ENCODE results near the gene UHRF2.
"Not testable (repeated sequence)": the region's sequence is repeated elsewhere in the genome, so short reads cannot be mapped to it uniquely, and the experiment has no call there.

UHRF2 gene

DNA sequence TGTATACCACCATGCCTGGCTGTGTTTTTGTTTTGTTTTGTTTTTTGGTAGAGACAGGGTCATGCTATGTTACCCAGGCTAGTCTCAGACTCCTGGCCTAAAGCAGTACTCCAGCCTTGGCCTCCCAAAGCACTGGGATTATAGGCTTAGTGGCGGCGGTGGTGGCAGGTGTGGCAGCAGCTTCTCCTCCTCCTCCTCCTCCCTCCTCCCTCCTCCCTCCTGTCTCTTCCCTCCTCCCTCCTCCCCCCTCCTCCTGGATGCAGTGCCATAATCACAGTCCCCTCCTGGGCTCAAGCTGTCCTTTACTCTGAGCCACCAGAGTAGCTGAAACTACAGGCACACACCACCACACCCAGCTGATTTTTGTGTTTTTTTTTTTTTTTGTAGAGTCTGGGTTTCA, 71.2 kb downstream of the UHRF2 start:
- no peak for DNase-seq (ENCODE audit: low read depth in 2 of 2)

DNA sequence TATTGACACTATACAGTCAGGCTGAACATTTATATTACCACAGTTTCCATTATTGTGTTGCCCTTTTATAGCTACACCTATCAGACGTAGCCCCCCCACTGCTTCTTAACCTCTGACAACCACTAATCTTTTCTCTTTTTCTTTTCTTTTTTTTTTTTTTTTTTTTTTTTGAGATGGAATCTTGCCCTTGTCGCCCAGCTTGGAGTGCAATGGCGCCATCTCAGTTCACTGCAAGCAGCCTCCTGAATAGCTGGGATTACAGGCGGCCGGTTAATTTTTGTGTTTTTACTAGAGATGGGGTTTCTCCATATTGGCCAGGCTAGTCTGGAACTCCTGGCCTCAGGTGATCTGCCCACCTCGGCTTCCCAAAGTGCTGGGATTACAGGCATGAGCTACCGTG, 75.4 kb downstream of the UHRF2 start:
- no peak for DNase-seq (ENCODE audit: low read depth in 2 of 2)

- DNase-seq (ENCODE audit: low read depth in 2 of 2), result no peak
Observed at GRCh38 chr9:6489099-6489498, 76.1 kb downstream of the UHRF2 start.

DNA sequence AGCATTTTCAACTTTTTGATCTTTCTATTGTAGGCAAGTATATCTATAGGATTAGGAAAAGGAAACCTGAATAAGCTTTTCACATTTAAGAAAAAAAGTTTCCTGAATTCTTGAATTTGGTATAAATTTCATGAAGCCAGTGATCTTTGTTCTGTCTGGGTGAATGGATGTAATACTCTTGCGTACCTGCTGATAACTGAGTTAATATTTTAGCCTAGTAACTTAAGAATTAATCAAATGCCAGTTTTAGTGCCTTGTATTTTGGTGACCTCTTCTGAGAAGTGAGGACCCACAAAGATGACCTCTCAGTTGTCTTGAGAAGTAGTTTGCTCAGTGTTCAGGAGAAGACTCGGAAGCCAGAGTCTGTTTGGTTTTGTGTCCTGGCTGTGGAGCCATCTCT, 77.9 kb downstream of the UHRF2 start:
- no peak for DNase-seq (ENCODE audit: low read depth in 2 of 2)

- DNase-seq (ENCODE audit: low read depth in 2 of 2), result no peak
Observed at GRCh38 chr9:6495466-6495865, 82.5 kb downstream of the UHRF2 start.

GRCh38 chr9:6498982-6499381, 86.0 kb downstream of the UHRF2 start:
- DNase-seq (ENCODE audit: low read depth in 2 of 2), result no peak

DNA sequence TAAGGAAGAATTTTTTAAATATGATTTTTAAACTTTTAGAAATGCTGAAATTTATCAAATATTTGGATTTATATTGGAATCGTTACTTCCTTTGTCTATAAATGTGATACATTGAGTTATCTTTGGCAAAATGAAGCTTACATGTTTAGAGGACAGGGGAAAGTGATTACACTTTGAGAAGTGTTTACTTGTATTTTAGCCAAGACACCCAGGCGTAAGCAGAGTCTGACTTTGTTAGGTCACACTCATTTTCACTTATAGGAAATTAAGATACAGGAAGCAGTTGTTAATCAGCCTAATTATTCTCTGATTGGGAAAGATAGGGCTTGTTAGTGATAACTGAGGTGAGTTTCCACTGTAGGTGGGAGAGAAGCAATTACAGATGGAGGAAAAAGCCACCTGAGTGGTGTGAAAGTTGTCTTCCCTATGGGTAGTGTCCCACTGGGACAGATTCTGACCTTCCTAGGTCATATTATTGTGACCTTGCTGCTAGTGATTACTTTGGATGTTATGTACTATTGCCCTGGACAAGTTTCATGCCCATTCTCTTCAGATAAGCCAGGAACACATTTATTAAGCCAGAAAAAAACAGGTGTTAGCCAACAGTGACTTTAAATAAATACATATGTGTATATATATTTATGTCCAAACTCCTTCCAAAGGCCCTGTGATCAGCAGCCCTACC, 88.7 kb downstream of the UHRF2 start:
- DNase-seq (ENCODE audit: low read depth in 2 of 2), result no peak

- no peak for DNase-seq (ENCODE audit: low read depth in 2 of 2)
Observed at GRCh38 chr9:6502399-6502798, 89.4 kb downstream of the UHRF2 start.

GRCh38 chr9:6506571-6506970, 93.6 kb downstream of the UHRF2 start:
- no peak for DNase-seq (ENCODE audit: low read depth in 2 of 2)

- DNase-seq (ENCODE audit: low read depth in 2 of 2), result no peak
Observed at GRCh38 chr9:6512085-6512657, 99.2 kb downstream of the UHRF2 start.

DNA sequence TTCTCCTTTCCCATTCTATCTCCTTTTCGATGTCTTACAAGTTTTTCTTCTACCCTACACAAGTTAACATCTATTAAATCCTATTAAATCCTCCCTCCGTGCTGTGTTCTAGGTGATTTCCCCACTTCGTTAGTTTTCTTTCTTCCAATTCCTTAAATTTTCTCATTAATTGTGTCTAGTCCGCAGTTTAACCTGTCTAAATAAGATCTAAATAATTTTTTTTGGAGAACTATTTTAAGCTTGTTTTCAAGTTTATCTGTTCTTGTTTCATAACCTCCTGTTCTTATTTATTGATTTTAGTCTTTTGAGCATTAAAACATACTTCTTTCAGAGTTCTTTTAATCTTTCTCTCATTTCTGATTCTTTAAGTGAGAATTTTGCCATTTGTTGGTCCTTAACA, 109.3 kb downstream of the UHRF2 start:
- no peak for DNase-seq (ENCODE audit: low read depth in 2 of 2)

DNA sequence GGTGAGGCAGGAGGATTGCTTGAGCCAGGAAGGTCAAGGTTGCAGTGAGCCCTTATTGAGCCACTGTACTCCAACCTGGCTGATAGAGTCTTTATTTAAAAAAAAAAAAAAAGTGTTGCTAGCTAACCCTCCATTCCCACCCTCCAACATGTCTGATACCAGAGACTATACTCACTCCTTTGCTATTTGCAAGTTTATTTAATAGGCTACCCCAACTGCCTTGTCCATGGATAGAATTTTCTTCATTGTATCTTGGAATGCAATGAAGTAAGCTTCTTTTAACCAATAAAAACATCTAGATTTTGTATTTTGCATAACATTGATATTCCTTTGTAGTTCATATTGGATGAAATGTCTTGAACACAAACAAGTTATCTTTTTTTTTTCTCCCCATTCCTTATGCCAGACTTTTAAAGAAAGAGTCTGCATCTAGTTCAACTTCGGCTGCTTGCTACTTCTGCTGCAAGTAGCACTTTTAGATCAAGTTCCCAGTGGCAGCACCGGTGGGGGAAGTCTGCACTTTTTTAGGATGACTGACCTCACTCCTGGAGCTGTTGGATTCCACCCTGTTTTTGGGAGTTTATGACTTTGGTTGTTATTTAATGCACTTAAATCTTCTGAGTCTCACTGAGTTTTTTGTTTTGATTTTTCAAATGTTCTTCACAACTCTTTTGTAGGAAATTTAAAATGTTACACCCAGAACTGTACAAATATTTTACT, 112.5 kb downstream of the UHRF2 start:
- DNase-seq (ENCODE audit: low read depth in 2 of 2), result no peak

- no peak for DNase-seq (ENCODE audit: low read depth in 2 of 2)
Observed at GRCh38 chr9:6535594-6535993, 122.6 kb downstream of the UHRF2 start.

DNA sequence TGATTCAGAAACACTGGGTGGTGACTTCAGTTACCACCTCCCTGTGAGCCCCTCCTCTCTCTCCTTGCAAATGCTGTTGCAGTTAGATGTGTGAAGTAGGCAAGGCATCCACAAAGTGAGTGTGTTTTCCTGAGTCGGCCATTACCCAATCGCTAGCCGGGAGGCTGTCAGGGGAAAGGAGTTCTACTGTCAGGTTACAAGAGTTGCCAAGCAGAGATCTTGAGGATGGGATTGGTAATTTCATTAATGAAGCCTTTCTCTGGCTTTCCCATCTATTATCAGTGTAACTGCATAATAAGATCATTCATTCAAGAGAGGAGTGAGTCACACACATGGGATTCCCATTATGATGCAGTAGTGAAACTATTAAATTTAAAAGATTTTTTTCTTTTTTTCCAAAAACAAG, 125.7 kb downstream of the UHRF2 start:
- DNase-seq (ENCODE audit: low read depth in 2 of 2), result no peak

DNA sequence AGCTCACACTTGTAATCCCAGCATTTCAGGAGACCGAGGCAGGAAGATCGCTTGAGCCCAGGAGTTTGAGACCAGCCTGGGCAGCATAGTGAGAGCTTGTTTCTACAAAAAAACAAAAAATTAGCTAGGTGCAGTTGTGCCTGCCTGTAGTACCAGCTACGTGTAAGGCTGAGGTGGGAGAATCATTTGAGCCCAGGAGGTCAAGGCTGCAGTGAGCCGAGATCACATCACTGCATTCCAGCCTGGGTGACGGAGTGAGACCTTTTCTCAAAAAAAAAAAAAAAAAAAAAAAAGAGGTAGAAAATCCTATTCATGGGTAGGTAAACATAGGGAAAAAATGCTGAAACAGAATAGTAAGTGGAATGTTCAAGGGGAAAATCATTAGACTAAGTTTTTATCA, 129.6 kb downstream of the UHRF2 start:
- DNase-seq (ENCODE audit: low read depth in 2 of 2), result not testable (repeated sequence)

- DNase-seq (ENCODE audit: low read depth in 2 of 2), result no peak
Observed at GRCh38 chr9:6543204-6543603, 130.2 kb downstream of the UHRF2 start.

DNA sequence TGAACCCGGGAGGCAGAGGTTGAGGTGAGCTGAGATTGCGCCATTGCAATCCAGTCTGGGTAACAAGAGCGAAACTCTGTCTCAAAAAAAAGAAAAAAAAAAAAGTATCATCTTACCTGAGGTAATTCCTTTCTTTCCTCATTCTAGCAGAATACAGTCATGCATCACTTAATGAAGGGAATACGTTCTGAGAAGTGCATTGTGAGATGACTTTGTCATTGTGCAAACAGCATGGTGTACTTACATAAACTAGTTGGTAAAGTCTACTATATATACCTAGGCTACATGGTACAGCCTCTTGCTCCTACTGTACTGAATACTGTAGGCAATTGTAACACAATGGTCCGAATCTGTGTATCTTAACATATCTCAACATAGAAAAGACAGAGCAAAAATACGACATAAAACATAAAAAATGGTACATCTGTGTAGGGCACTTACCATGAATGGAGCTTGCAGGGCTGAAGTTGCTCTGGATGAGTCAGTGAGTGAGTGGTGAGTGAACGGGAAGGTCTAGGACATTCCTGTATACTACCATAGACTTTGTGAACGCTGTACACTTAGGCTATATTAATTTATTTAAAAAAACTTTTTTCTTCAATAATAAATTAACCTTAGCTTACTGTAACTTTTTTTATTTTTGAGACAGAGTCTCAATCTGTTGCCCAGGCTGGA, 132.2 kb downstream of the UHRF2 start:
- no peak for DNase-seq (ENCODE audit: low read depth in 2 of 2)

DNA sequence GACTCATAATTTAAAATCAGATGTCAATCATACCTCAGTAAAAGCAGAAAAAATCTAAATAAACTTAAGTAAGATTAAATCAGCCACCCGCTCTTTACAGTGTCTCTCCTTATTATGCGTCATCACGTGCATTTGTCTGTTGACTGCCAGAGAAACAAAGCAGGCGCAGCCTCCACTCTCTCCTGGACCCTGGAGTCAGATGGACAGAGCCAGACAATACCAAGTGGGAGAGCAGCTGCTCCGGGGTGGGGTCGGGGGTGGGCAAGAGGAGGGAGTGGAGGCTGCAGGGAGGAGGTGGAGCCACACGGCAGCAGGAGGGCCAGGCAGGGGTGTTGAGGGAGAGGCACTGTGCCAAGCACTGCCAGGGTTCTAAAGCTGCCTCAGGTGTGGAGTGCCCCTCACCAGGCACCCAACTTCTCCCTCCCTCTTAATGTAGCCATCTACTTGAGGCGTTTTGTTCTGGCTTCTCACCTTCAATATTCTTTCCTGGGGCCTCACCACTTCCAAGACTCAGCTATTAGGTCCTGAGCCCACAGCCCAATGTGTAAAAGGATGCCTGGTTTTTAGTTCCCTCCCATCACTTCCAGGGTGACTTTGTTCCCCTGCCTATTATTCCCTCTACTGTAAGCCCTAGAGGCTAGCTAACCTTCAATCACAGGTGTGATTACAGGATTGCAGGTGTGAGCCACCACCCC, 136.3 kb downstream of the UHRF2 start:
- DNase-seq (ENCODE audit: low read depth in 2 of 2), result no peak

- DNase-seq (ENCODE audit: low read depth in 2 of 2), result no peak
Observed at GRCh38 chr9:6551136-6551535, 138.1 kb downstream of the UHRF2 start.

DNA sequence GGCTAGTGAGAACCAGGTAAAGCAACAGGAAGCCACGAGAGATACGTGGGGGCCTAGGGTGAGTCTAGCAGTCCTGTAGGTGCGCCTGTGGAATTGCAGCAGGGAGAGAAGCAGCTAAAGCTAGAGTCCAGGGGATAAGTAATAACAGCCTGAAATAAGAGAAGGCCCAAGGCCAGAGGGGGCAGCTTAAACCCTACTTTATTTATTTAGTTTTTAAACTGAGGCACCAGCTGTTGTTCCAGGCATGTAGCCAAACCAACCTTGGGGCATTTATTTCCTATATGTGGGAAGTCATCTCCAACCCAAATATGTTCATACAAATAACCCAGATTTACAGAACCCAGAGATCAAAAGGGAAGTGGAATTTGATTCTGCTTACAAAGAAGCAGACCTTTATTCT, 139.0 kb downstream of the UHRF2 start:
- no peak for DNase-seq (ENCODE audit: low read depth in 2 of 2)

GRCh38 chr9:6552498-6553121, 139.6 kb downstream of the UHRF2 start:
- no peak for DNase-seq (ENCODE audit: low read depth in 2 of 2)

DNA sequence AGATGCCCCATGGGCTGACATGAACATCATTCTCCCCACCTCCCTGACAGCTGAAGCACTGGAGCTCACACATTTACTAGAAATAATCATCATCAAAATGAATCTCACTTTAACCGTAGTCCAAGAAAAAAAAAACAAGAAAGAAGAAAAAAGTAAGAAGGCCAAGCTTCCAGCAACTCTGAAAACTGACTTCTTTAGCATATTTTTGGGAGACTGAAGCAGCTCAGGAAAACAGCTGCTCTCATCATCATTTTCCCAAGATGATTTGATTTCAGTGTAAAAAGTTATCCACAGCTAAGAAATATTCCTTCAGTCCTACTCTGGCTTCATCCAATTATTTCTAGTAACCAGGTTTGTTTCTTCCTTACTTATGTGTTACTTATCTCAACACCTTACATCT, 140.9 kb downstream of the UHRF2 start:
- no peak for DNase-seq (ENCODE audit: low read depth in 2 of 2)

All from stimulated activated CD8-positive, alpha-beta memory T cell treated with anti-CD3 and anti-CD28 coated beads, Interleukin-15, amount 100 ng/mL, for 4 hours (primary cell).